ENCODE measurements around the gene NEURL4.
"Not testable (repeated sequence)": the region's sequence is repeated elsewhere in the genome, so short reads cannot be mapped to it uniquely, and the experiment has no call there.

The NEURL4 gene

DNA sequence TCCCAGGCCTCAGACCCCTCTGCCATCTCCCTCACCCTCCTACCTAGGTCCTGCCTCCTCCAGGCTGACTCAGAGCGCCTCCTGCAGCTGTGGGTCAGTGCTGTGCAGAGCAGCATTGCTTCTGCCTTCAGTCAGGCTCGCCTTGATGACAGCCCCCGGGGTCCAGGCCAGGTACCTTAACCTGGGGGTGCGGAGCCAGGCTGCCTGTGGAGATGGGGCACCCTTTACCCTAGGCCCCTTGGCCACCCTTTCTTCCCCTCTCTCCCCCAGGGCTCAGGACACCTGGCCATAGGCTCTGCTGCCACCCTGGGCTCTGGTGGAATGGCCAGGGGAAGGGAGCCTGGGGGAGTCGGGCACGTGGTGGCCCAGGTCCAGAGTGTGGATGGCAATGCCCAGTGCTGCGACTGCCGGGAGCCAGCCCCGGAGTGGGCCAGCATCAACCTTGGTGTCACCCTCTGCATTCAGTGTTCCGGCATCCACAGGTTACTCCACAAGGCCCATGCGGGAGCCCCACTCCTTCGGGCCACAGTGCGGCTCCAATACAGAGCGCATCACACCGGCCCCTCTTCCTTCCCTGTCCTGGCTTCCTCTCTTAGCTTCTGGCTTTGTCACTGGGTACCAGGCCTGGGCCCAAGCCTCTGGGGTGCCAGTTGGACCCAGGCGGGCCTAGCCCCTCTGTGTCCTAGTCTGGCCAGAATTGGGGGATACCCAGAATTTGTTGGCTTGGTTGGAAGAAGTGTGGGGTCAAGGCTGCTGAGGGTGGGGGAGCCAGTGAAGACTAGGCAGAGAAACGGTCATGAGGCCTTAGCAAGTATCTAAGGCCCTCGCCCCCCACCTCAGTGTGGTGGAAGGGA lies 17.9 kb upstream of the NEURL4 start:
- DNase-seq, result no peak

- no peak for DNase-seq
These were observed 14.1 kb upstream of the NEURL4 start for GRCh38 chr17:7343250-7343649.

GRCh38 chr17:7341842-7342241 lies 12.7 kb upstream of the NEURL4 start:
- no peak for DNase-seq

GRCh38 chr17:7340179-7340578 lies 11.0 kb upstream of the NEURL4 start:
- no peak for DNase-seq

DNA sequence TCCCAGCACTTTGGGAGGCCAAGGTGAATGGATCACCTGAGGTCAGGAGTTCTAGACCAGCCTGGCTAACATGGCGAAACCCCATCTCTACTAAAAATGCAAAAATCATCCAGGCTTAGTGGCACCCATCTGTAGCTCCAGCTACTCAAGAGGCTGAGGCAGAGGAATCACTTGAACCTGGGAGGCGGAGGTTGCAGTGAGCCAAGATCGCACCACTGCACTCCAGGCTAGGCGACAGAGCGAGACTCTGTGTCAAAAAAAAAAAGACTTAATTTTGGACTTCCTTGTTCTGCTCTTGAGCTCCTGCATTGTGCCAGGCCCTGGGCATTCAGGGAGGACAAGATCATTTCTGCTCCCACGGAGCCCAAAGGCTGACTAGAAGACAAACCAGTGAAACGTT lies 8.5 kb upstream of the NEURL4 start:
- DNase-seq, result not testable (repeated sequence)

- DNase-seq, result no peak
These were observed 7.4 kb upstream of the NEURL4 start, which contains the start of gene ACAP1 for GRCh38 chr17:7336240-7337175. TSS of gene ACAP1 (plus strand) at chr17:7336529. CDS start at chr17:7336735, 206 bp downstream.

GRCh38 chr17:7335765-7336164 lies 6.6 kb upstream of the NEURL4 start:
- DNase-seq, result not testable (repeated sequence)

GRCh38 chr17:7334938-7335538 lies 5.9 kb upstream of the NEURL4 start:
- DNase-seq, result no peak

DNA sequence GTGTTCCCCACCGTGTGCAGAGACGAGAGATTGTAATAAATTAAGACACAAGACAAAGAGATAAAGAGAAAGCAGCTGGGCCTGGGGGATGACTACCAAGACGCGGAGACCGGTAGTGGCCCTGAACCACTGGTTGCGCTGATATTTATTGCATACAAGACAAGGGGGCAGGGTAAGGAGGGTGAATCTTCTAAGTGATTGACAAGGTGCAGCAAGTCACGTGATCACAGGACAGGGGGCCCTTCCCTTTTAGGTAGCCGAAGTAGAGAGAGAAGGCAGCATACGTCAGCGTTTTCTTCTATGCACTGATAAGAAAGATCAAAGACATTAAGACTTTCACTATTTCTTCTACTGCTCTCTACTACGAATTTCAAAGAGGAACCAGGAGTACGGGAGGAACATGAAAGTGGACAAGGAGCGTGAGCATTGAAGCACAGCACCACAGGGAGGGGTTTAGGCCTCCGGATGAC lies 3.5 kb upstream of the NEURL4 start:
- not testable (repeated sequence) for DNase-seq

DNA sequence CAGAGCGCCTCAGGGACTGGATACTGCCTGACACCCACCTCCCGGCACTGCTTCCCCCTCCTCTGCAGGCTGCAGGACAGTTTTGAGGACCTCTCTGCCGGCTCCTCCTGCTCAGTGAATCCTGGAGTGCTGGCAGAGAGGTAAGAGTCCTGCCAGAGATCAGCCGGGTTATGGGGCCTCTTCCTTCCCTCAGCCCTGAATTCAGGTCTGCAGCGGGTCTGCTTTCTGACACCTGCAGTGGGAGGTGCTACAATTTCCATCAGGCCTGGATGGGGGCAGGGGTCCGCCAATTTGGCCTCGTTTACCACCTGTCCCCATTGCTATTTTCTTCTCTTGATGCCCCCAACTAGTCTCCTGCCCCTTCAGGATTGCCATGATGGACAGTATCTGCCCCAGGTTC lies 3.0 kb upstream of the NEURL4 start:
- DNase-seq, result no peak

DNA sequence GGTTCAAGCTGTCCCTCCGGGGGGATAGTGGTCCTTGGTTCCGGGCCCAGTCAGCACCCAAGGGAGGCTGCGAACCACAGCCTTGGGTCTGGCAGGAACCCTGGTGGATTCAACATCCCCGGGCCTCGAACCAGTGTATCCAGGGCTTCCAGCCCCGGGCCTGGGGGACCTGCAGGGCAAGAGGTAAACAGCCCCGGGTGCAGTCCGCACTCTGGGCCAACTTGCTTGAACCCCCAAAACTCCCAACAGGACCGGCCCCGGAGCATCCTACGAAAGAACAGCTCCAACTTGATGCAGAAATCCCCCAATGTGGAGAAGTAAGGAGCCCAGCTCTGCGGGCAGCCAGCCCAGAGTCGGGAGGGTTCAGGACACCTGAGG lies 1.5 kb upstream of the NEURL4 start:
- DNase-seq, result no peak

GRCh38 chr17:7329997-7330637 lies 982 bp upstream of the NEURL4 start:
- DNase-seq, result peak; percentile 67

- DNase-seq, result peak; percentile 100
These were observed 350 bp upstream of the NEURL4 start for GRCh38 chr17:7329374-7329996.

- DNase-seq, result no peak
These were observed 1.1 kb downstream of the NEURL4 start for GRCh38 chr17:7328009-7328408.

DNA sequence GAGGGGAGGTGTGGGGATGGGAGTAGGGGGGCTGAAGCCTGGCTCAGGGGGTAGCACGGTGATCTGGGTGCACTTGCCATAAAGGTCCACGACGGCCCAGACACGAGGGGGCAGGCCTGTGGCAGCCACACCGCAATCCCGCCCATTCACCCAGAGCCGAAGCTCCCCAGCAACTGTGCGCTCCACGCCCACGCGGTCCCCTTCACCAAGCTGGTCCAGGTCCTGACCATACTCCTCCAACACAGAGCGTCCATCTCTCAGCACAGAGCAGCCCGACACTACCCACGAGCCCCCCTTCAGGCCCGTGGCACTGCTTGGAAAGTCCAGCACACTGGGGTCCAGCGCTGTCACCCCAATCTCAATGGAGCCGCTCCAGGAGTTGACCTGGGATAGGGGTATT lies 1.6 kb downstream of the NEURL4 start:
- DNase-seq, result no peak

- DNase-seq, result no peak
These were observed 2.1 kb downstream of the NEURL4 start for GRCh38 chr17:7327056-7327455.

DNA sequence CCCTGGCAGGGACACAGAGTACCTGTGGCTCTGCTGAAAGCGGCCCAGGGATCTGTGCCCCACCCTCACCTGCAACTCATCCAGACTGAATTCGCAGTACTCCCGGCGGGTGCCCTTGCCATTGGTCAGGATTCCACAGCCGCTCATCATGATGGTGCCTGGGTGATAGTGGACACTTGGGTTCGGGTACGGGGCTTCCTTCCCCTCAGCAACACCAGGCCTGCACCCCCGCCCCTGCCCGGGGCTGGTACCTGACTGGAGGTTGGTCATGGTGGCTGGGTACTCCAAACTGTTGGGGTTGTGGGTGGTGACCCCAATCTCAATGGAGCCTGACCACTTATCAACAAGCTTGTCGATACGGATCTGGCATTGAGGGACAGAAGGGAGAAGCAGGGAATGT lies 2.9 kb downstream of the NEURL4 start:
- no peak for DNase-seq

DNA sequence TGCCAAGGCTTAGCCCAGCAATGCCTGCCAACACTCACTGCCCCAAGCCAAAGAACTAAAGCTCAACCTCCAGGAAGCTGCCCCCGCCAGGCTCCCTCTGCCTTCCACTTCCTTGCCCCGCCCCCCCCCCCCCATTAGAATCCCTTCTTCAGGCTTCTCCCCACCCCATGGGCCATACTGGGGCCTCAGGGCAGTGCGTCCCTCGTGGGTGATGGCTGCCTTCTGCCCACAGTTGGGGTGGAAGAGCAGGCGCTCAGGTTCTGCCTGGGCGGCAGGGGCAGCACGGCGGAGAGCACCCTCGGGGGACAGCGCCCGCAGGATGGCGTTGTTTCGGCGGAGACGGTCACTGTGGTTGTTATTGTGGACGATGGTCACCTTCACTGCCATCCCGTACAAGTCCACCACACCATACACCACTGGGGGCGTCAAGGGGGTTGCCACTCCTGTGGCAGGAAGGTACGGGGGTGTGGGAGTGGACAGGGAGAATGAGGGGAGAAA lies 4.1 kb downstream of the NEURL4 start:
- DNase-seq, result no peak

DNA sequence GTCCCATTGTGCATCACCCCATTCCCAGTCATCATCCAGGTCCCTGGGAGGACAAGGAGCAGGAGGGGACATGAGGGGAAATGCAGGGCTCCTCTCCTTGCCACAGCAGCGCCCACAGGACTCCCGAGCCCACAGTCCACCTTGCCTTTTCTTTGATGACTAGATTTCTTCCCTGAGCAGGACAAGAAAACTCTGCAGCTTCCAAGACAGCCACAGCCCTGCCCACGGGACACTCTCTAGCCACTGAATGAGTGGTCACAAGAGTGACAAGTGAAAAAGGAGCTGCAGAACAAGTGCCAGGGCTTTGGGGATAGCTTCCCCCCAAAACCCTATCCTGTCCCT lies 4.7 kb downstream of the NEURL4 start:
- DNase-seq, result no peak

DNA sequence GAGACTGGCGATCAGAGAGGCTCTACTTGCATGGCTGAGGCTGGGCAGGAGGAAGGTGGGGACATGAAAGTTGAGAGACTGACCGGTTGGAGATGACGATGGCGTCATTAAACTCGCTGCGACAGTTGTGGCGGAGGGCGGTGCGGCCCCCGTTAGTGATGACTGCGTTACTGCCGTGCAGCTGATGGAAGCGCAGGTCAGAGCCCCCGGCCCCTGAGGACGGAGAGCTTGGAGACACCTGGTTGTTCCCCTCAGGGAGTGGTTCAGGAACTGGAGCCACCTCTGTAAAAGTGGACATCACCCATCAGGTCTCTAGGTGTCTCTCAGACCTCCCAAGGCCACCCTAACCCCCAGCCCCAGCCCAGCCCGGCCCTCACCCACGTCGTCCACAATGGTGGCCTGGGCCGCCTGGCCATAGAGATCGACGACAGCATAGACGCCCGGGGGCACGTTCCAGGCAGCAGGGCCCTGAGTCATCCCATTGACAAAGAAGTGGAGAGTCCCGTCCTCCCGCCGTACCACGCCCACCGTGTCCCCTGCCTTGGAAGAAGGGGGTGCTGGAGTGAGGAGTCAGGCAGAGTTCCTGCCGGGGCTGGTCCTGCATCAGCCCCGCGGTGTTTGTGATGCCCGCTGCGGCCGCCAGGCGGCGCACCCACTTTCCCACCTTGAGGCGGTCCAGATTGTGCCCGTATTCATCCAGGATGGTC lies 5.3 kb downstream of the NEURL4 start:
- DNase-seq, result no peak

GRCh38 chr17:7322520-7323194 lies 6.5 kb downstream of the NEURL4 start:
- no peak for DNase-seq
